Measurements from ENCODE around the gene IFT43.

DNA sequence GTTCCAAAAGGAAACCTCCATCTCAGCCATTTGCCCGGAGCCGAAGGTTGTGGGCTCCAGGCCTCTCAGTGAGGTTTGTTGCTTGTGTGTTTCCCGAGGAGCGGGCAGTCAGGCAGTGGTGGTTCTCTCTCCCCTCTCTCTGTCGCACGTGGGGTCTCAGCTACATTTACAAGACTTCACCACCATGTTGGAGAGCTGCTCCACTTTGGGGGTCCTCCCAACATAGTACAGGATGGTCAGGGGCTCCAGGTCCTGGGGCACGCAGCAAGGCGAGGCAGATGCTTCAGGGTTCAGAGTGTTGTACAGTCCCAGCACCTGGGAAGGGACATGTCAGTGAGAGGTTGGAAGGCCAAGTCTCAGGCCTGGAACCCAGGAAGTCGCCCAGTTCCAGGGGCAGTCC lies 26.5 kb upstream of the IFT43 start:
- TF ChIP-seq, protein P1, sequence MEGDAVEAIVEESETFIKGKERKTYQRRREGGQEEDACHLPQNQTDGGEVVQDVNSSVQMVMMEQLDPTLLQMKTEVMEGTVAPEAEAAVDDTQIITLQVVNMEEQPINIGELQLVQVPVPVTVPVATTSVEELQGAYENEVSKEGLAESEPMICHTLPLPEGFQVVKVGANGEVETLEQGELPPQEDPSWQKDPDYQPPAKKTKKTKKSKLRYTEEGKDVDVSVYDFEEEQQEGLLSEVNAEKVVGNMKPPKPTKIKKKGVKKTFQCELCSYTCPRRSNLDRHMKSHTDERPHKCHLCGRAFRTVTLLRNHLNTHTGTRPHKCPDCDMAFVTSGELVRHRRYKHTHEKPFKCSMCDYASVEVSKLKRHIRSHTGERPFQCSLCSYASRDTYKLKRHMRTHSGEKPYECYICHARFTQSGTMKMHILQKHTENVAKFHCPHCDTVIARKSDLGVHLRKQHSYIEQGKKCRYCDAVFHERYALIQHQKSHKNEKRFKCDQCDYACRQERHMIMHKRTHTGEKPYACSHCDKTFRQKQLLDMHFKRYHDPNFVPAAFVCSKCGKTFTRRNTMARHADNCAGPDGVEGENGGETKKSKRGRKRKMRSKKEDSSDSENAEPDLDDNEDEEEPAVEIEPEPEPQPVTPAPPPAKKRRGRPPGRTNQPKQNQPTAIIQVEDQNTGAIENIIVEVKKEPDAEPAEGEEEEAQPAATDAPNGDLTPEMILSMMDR (IDR thresholded peaks at IDR 0.05): no peak
- no peak for TF ChIP-seq POLR2A (IDR thresholded peaks at IDR 0.05)

Data from breast epithelium (tissue), 3 donors.